Measurements from ENCODE around the gene KIF16B. TPM values are rescaled to one million over a fixed set of nuclear protein-coding genes. Genes with fewer than 3 reads are reported as not detected.

The KIF16B gene
- total and polyA plus RNA-seq, 2 of the 13 experiments (the other 11 are each of a cell fraction or from before 2014, with no cell fraction given), result 6.9 to 18.0 TPM

- TF ChIP-seq PPARG (CRISPR knock-in tag; conservative IDR thresholded peaks at IDR 0.05), result no peak
- TF ChIP-seq EZH2 (conservative IDR thresholded peaks at IDR 0.05; ENCODE audit: low read depth, low read length), result no peak
- TF ChIP-seq ZNF580 (CRISPR knock-in tag; IDR thresholded peaks at IDR 0.05; ENCODE audit: borderline replicate concordance, low read depth), result no peak
- peak; percentile 88 for TF ChIP-seq SKI (IDR thresholded peaks at IDR 0.05; ENCODE audit: partially characterized antibody)
- peak; percentile 34; the same call in 1 of the 2 replicates for TF ChIP-seq CEBPG (CRISPR knock-in tag; IDR thresholded peaks at IDR 0.05)
- TF ChIP-seq ZNF496 (CRISPR knock-in tag; IDR thresholded peaks at IDR 0.05; ENCODE audit: insufficient replicate concordance), result no peak
- peak; percentile 45; the same call in 1 of the 2 replicates for TF ChIP-seq MAX (IDR thresholded peaks at IDR 0.05)
- no peak for TF ChIP-seq FOXA1 (IDR thresholded peaks at IDR 0.05)
- TF ChIP-seq FOXA1 (CRISPR knock-in tag; IDR thresholded peaks at IDR 0.05), result 0 out of 2 replicates have a peak, but pooled peaks have one; percentile 28
- no peak for TF ChIP-seq EHMT2 (IDR thresholded peaks at IDR 0.05; ENCODE audit: borderline replicate concordance, low read depth, low read length)
- TF ChIP-seq SKIL (CRISPR knock-in tag; IDR thresholded peaks at IDR 0.05; ENCODE audit: borderline replicate concordance), result no peak
- no peak for TF ChIP-seq MTA3 (CRISPR knock-in tag; IDR thresholded peaks at IDR 0.05)
- TF ChIP-seq PRDM10 (CRISPR knock-in tag; IDR thresholded peaks at IDR 0.05; ENCODE audit: low read depth), result peak; percentile 89
- no peak for TF ChIP-seq ZNF230 (CRISPR knock-in tag; IDR thresholded peaks at IDR 0.05)
- no peak for TF ChIP-seq KLF11 (CRISPR knock-in tag; IDR thresholded peaks at IDR 0.05)
- TF ChIP-seq ARNT2 (CRISPR knock-in tag; IDR thresholded peaks at IDR 0.05; ENCODE audit: low read depth), result no peak
- TF ChIP-seq TBX3 (IDR thresholded peaks at IDR 0.05; ENCODE audit: borderline replicate concordance), result peak; percentile 73; the same call in 1 of the 2 replicates
- TF ChIP-seq SNRNP70 (IDR thresholded peaks at IDR 0.05; ENCODE audit: low read depth, low read length), result no peak
- no peak for TF ChIP-seq RFXANK (CRISPR knock-in tag; IDR thresholded peaks at IDR 0.05)
- no peak for TF ChIP-seq SP1 (IDR thresholded peaks at IDR 0.05)
- no peak for TF ChIP-seq SP1 (CRISPR knock-in tag; IDR thresholded peaks at IDR 0.05)
- no peak for TF ChIP-seq UBTF (CRISPR knock-in tag; IDR thresholded peaks at IDR 0.05)
- peak; percentile 98 for TF ChIP-seq BHLHE40 (IDR thresholded peaks at IDR 0.05; ENCODE audit: low read length)
- TF ChIP-seq KLF12 (CRISPR knock-in tag; IDR thresholded peaks at IDR 0.05; ENCODE audit: borderline replicate concordance), result no peak
Measured at GRCh38 chr20:16479666-16480065, 93.6 kb downstream of the KIF16B start (continued).
